ENCODE data around the gene SARNP.

Gene SARNP

GRCh38 chr12:55843431-55843830 lies 25.9 kb upstream of the SARNP start:
- Histone ChIP-seq H4K5ac (ENCODE audit: low read length) (no peak overlapping the region), H2BK120ac (ENCODE audit: low read depth, low read length) (peak overlapping the region; percentile 52), H3K27ac (ENCODE audit: low read depth, low read length) (no peak overlapping the region), H2BK15ac (replicated peaks; ENCODE audit: low read depth) (no peak overlapping the region), H3K79me2 (ENCODE audit: control insufficient read depth, insufficient read depth, low read length) (no peaks in the 10 kb centered on the region), H3K27me3 (ENCODE audit: insufficient read depth, low read length, poor library complexity) (no peaks in the 10 kb centered on the region), H2BK5ac (ENCODE audit: low read length) (no peak overlapping the region), H3K56ac (ENCODE audit: low read length) (no peak overlapping the region), H3K4ac (ENCODE audit: low read depth, low read length) (peak overlapping the region; percentile 78), H3K4me1 (ENCODE audit: control insufficient read depth, low read depth, low read length) (no peaks in the 10 kb centered on the region), H2AK5ac (ENCODE audit: low read length) (no peak overlapping the region), H3K18ac (ENCODE audit: low read length) (no peak overlapping the region), H3K23ac (ENCODE audit: low read length) (no peak overlapping the region), H3K79me1 (ENCODE audit: low read length) (no peaks in the 10 kb centered on the region), H3K9ac (ENCODE audit: low read length) (no peak overlapping the region), H3K4me3 (ENCODE audit: low read length) (no peak overlapping the region), H3K36me3 (ENCODE audit: control insufficient read depth, insufficient read depth, low read length) (no peaks in the 10 kb centered on the region), H4K8ac (ENCODE audit: low read depth, low read length) (no peak overlapping the region), H3K4me2 (ENCODE audit: low read length) (no peak overlapping the region)
- DNase-seq: no peak
- no CpG with 5 or more reads among the region's 4 CpGs for WGBS (ENCODE audit: extremely low coverage, insufficient coverage, low lambda C conversion rate)

- H3K4ac ChIP-seq (ENCODE audit: low read depth, low read length): peak within 1 kb of the TSS; percentile 78
- H3K36me3 ChIP-seq (ENCODE audit: control insufficient read depth, insufficient read depth, low read length): no peaks in the 10 kb centered on the region
- no peaks in the 10 kb centered on the region for H3K79me2 ChIP-seq (ENCODE audit: control insufficient read depth, insufficient read depth, low read length)
- no peak within 1 kb of the TSS for H4K8ac ChIP-seq (ENCODE audit: low read depth, low read length)
- H2BK120ac ChIP-seq (ENCODE audit: low read depth, low read length): peak within 1 kb of the TSS; percentile 52
- H3K4me1 ChIP-seq (ENCODE audit: control insufficient read depth, low read depth, low read length): no peaks in the 10 kb centered on the region
- H3K23ac ChIP-seq (ENCODE audit: low read length): peak within 1 kb of the TSS; percentile 3
- no peaks in the 10 kb centered on the region for H3K79me1 ChIP-seq (ENCODE audit: low read length)
- peak within 1 kb of the TSS; percentile 52 for H3K18ac ChIP-seq (ENCODE audit: low read length)
- H3K27ac ChIP-seq (ENCODE audit: low read depth, low read length): no peak within 1 kb of the TSS
- no peak within 1 kb of the TSS for H2BK5ac ChIP-seq (ENCODE audit: low read length)
- H4K5ac ChIP-seq (ENCODE audit: low read length): no peak within 1 kb of the TSS
- H3K9ac ChIP-seq (ENCODE audit: low read length): peak within 1 kb of the TSS; percentile 48
- H3K27me3 ChIP-seq (ENCODE audit: insufficient read depth, low read length, poor library complexity): no peaks in the 10 kb centered on the region
- DNase-seq: peak; percentile 90
- no peak within 1 kb of the TSS for H3K4me2 ChIP-seq (ENCODE audit: low read length)
- peak within 1 kb of the TSS; percentile 79 for H3K56ac ChIP-seq (ENCODE audit: low read length)
- H3K4me3 ChIP-seq (ENCODE audit: low read length): no peak within 1 kb of the TSS
- H2BK15ac ChIP-seq (replicated peaks; ENCODE audit: low read depth): no peak within 1 kb of the TSS
- WGBS (ENCODE audit: extremely low coverage, insufficient coverage, low lambda C conversion rate): no CpG with 5 or more reads among the region's 10 CpGs
- H2AK5ac ChIP-seq (ENCODE audit: low read length): no peak within 1 kb of the TSS
Measured at GRCh38 chr12:55842681-55843429, 25.3 kb upstream of the SARNP start, which contains the start of gene MMP19. MMP19 (minus strand) TSS chr12:55842936; CDS start chr12:55842830, 106 bp downstream.

DNA sequence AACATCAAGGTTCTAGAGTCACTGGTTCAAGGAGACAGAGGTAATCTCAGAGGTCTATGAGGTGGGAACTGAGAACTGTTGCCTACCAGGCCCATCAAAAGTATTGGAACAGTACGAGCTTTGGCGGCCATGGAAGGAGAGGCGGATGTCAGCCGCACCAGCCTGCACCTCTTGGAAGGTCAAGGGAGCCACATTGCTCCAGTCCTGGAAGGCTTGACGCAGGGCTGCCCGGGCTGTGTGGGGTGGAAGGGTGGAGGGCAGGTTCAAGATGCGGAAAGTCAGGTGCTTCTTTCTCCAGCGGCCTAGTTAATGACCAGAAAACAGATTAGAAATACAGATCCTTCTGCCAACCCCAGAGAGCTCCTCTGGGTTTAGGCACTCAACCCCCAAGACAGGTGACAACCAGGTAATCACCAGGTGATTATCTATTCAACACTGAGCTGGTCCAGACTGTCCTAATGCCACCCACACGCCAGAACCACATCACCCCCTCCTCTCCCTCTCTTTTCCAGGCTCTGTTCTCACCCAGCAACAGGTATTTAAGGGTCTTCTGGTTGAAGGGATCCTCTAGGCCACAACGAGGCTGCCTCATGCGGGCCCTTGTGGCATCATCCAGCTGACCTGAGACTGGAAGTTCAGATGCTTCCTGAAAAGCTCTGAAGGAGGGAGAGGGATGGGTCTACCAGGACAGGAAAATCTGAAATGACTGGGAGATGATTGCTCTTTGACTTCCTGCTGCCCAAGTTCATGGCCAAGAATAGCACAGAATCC lies 23.2 kb upstream of the SARNP start:
- no CpG with 5 or more reads among the region's 11 CpGs for WGBS (ENCODE audit: extremely low coverage, insufficient coverage, low lambda C conversion rate)
- Histone ChIP-seq H2BK5ac (ENCODE audit: low read length) (no peak overlapping the region), H3K56ac (ENCODE audit: low read length) (no peak overlapping the region)

GRCh38 chr12:55839345-55840140 lies 22.0 kb upstream of the SARNP start:
- Histone ChIP-seq H2AK5ac (ENCODE audit: low read length) (no peak overlapping the region), H3K27ac (ENCODE audit: low read depth, low read length) (no peak overlapping the region), H3K56ac (ENCODE audit: low read length) (no peak overlapping the region), H3K4ac (ENCODE audit: low read depth, low read length) (no peak overlapping the region), H2BK15ac (replicated peaks; ENCODE audit: low read depth) (no peak overlapping the region), H3K18ac (ENCODE audit: low read length) (no peak overlapping the region), H3K23ac (ENCODE audit: low read length) (no peak overlapping the region), H3K27me3 (ENCODE audit: insufficient read depth, low read length, poor library complexity) (no peaks in the 10 kb centered on the region), H3K9ac (ENCODE audit: low read length) (no peak overlapping the region), H3K4me2 (ENCODE audit: low read length) (no peak overlapping the region), H3K79me2 (ENCODE audit: control insufficient read depth, insufficient read depth, low read length) (no peaks in the 10 kb centered on the region), H2BK120ac (ENCODE audit: low read depth, low read length) (no peak overlapping the region), H3K79me1 (ENCODE audit: low read length) (no peaks in the 10 kb centered on the region), H3K36me3 (ENCODE audit: control insufficient read depth, insufficient read depth, low read length) (no peaks in the 10 kb centered on the region), H4K5ac (ENCODE audit: low read length) (no peak overlapping the region), H3K4me1 (ENCODE audit: control insufficient read depth, low read depth, low read length) (no peaks in the 10 kb centered on the region), H4K8ac (ENCODE audit: low read depth, low read length) (no peak overlapping the region), H3K4me3 (ENCODE audit: low read length) (no peak overlapping the region), H2BK5ac (ENCODE audit: low read length) (no peak overlapping the region)
- DNase-seq: no peak
- WGBS (ENCODE audit: extremely low coverage, insufficient coverage, low lambda C conversion rate): no CpG with 5 or more reads among the region's 11 CpGs

More for the DNA sequence above, 23.2 kb upstream of the SARNP start:
- no peak for DNase-seq
- H3K4me1 ChIP-seq (ENCODE audit: control insufficient read depth, low read depth, low read length): no peaks in the 10 kb centered on the region
- no peak overlapping the region for H2BK120ac ChIP-seq (ENCODE audit: low read depth, low read length)
- H3K79me2 ChIP-seq (ENCODE audit: control insufficient read depth, insufficient read depth, low read length): no peaks in the 10 kb centered on the region
- H3K36me3 ChIP-seq (ENCODE audit: control insufficient read depth, insufficient read depth, low read length): no peaks in the 10 kb centered on the region
- no peak overlapping the region for H3K18ac ChIP-seq (ENCODE audit: low read length)
- no peak overlapping the region for H3K23ac ChIP-seq (ENCODE audit: low read length)
- no peak overlapping the region for H2BK15ac ChIP-seq (replicated peaks; ENCODE audit: low read depth)
- H4K8ac ChIP-seq (ENCODE audit: low read depth, low read length): no peak overlapping the region
- H4K5ac ChIP-seq (ENCODE audit: low read length): no peak overlapping the region
- no peaks in the 10 kb centered on the region for H3K79me1 ChIP-seq (ENCODE audit: low read length)
- H3K9ac ChIP-seq (ENCODE audit: low read length): no peak overlapping the region
- no peak overlapping the region for H3K4me2 ChIP-seq (ENCODE audit: low read length)
- H3K27me3 ChIP-seq (ENCODE audit: insufficient read depth, low read length, poor library complexity): no peaks in the 10 kb centered on the region
- no peak overlapping the region for H3K4me3 ChIP-seq (ENCODE audit: low read length)
- no peak overlapping the region for H3K27ac ChIP-seq (ENCODE audit: low read depth, low read length)
- H2AK5ac ChIP-seq (ENCODE audit: low read length): no peak overlapping the region
- no peak overlapping the region for H3K4ac ChIP-seq (ENCODE audit: low read depth, low read length)

DNA sequence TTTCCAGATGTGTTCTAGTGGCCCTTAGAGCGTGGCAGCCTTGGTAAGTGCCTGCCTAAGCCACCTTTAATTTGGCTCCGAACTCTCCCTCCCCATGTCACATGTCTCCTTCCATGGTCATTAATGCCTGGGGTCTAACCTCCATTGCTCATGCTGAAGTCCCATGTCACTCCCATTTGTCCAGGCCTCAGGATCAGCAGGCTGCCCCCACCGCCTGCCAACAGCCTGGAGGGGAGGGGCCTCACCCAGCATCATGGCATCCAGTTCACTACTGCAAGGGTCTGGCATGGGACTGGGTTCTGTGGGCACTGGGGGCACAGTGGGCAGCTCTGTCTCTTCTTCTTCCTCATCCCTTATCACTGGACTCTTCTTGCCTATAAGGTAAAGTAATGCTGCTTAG lies 20.8 kb upstream of the SARNP start:
- no peak for DNase-seq
- Histone ChIP-seq H3K79me1 (ENCODE audit: low read length) (no peaks in the 10 kb centered on the region), H3K27me3 (ENCODE audit: insufficient read depth, low read length, poor library complexity) (no peaks in the 10 kb centered on the region), H3K4ac (ENCODE audit: low read depth, low read length) (no peak overlapping the region), H2BK120ac (ENCODE audit: low read depth, low read length) (no peak overlapping the region), H3K79me2 (ENCODE audit: control insufficient read depth, insufficient read depth, low read length) (no peaks in the 10 kb centered on the region), H3K4me1 (ENCODE audit: control insufficient read depth, low read depth, low read length) (no peaks in the 10 kb centered on the region), H2BK5ac (ENCODE audit: low read length) (no peak overlapping the region), H3K23ac (ENCODE audit: low read length) (no peak overlapping the region), H3K18ac (ENCODE audit: low read length) (no peak overlapping the region), H4K5ac (ENCODE audit: low read length) (no peak overlapping the region), H2AK5ac (ENCODE audit: low read length) (no peak overlapping the region), H3K4me2 (ENCODE audit: low read length) (no peak overlapping the region), H3K4me3 (ENCODE audit: low read length) (no peak overlapping the region), H3K36me3 (ENCODE audit: control insufficient read depth, insufficient read depth, low read length) (no peaks in the 10 kb centered on the region), H2BK15ac (replicated peaks; ENCODE audit: low read depth) (no peak overlapping the region), H3K27ac (ENCODE audit: low read depth, low read length) (no peak overlapping the region), H3K56ac (ENCODE audit: low read length) (no peak overlapping the region), H3K9ac (ENCODE audit: low read length) (no peak overlapping the region), H4K8ac (ENCODE audit: low read depth, low read length) (no peak overlapping the region)
- WGBS (ENCODE audit: extremely low coverage, insufficient coverage, low lambda C conversion rate): no CpG with 5 or more reads among the region's 3 CpGs

All from mesendoderm (in vitro differentiated cells).